HG03439 (cell line): Measurements from ENCODE around the gene KRT86.

Experiments
- ATAC-seq: cut with Tn5 transposase; IDR thresholded peaks from one replicate; pipeline ENCODE4 v1.9.1; 2021; ENCODE audit warnings: mild to moderate bottlenecking, moderate library complexity; ENCODE audit not compliant: unreplicated experiment

Gene KRT86

DNA sequence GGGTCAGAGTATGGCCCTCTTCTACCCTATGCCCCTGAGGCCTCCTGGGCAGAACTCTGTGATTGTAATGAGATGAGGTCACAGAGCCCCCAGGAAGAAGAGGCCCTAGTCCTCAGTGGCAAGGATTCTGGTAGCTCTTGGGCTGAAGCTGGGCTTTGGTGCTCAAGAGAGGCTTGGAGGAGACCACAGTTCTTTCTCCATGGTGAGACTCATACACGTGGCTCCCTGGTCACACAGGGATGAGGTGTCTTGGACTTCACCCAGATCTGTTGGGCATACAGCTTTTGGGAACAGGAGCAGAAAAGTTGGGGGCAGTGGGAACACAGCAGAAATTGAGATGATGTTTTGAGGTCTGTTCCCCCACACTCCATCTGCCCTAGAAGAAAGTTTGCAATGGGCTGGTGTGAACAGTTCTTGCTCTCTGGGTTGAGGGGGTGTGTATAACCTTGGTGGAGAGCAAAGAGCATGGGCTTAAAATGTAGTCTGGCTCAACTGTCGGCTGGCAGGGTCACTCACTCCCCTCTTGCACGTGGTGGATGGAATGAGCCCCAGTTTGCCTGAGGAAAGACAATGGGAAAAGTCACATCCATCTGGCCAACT lies at the start of gene KRT86:
TSS of gene KRT86 (plus strand) at position 125 of the 600 bp plus-strand sequence. CDS start 27,272 bp downstream, outside the sequence.
- no peak for ATAC-seq

- ATAC-seq: no peak
These were observed 48.7 kb upstream of the KRT86 start for GRCh38 chr12:52225752-52226151.

- no peak for ATAC-seq
These were observed 48.0 kb upstream of the KRT86 start for GRCh38 chr12:52226446-52226845.

DNA sequence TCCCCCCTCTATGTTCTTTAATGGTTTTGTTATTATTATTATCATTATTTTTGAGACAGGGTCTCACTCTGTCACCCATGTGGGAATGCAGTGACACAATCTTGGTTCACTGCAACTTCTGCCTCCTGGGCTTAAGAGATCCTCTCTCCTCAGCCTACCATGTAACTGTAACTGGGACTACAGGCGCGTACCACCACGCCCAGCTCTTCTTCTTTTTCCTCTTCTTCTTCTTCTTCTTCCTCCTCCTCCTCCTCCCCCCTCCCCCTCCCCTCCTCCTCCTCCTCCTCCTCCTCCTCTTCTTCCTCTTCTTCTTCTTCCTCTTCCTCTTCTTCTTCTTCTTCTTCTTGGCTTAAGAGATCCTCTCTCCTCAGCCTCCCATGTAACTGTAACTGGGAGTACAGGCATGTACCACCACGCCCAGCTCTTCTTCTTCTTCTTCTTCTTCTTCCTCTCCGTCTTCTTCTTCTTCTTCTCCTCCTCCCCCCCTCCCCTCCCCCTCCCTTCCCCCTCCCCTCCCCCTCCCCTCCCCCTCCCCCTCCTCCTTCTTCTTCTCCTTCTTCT lies 46.8 kb upstream of the KRT86 start:
- ATAC-seq: no peak

- no peak for ATAC-seq
These were observed 46.1 kb upstream of the KRT86 start for GRCh38 chr12:52228366-52228765.

- no peak for ATAC-seq
These were observed 45.5 kb upstream of the KRT86 start for GRCh38 chr12:52228931-52229330.

DNA sequence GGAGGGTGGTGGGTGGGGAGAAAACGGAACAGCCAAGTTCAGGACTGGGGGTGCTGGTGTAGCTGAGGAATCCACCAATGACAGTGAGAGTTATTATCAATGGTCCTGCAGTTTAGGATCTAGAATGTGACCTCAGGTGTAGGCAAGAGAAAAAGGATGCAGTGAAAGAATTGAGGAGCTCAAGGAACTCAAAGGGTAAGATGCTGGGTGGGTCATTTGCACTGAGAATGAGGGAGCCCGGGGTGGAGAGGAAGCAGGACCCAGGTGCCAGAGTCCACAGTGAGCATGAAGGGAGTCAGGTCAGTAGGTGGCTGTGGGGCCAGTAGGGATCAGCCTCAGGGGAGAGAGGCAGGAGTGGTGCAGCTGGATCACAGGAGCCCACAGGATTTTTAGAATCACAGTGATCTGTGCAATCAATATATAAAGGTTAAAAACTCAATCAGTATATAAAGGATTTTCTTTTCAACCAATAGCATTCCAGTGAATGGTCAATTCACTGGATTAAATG lies 44.6 kb upstream of the KRT86 start:
- no peak for ATAC-seq

- ATAC-seq: no peak
These were observed 43.8 kb upstream of the KRT86 start for GRCh38 chr12:52230364-52231281.

DNA sequence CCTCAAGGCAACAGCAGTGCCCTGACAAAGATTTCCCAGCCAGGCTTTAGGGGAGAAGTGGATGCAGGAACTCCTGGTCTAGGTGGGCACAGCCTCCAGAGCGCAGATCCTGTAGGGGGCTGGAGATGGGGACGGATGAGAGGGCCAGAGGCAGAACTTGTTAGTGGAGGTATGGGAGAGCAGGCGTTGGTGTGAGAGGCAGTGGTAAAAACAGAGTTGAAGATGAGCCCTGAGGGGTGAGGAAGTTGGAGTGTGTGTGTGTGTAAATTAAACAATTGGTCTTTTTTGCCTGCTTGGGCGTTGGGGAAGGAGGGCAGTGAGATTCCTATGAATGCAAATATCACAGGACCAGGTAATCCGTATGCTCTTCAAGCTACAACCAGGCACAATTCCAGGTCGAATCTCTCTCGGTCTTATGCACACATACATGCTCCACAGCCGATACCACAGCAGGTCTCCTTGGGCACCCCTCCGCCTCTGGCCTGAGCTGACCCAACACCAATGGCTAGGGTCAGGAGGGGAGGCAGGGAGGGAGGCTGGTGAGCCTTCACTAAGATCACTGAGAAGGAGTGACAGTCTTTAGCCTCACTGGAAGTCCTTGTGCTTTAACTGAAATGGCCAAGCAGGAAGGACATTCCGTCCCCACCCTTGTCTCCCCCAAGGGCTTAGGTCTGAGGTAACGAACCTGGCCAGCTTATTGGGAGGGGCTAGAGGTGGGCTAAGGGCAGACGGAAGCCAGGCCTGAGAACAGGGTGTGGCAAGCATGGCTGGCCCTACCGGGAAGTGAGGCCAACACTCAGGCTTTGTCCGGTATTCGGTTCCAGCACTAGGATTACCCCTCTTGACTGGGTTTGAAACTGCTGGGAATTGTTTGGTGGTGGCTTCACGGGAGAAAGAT lies 42.9 kb upstream of the KRT86 start:
- ATAC-seq: no peak

DNA sequence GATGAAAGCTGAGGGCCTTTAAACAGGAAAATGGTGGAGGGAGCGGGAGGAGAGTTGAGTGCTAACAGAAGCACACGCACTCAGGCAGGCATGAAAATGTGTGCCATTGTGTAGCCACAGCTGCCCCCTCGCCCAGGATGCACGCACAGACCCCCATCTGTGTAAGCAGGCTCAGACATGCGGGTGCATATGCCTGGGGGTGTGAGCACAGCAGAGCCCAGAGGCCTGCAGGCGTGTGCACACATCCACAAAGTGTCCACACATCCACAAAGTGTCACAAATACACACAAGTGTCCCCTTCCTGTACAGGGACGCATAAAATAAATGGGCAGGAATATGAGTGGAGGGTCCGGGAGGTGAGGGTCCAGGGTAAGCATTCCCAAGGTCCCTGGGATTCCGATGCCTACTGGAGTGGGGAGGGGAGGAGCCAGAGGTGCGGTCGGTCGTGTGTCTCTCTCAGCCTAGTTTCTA lies 42.2 kb upstream of the KRT86 start:
- no peak for ATAC-seq

DNA sequence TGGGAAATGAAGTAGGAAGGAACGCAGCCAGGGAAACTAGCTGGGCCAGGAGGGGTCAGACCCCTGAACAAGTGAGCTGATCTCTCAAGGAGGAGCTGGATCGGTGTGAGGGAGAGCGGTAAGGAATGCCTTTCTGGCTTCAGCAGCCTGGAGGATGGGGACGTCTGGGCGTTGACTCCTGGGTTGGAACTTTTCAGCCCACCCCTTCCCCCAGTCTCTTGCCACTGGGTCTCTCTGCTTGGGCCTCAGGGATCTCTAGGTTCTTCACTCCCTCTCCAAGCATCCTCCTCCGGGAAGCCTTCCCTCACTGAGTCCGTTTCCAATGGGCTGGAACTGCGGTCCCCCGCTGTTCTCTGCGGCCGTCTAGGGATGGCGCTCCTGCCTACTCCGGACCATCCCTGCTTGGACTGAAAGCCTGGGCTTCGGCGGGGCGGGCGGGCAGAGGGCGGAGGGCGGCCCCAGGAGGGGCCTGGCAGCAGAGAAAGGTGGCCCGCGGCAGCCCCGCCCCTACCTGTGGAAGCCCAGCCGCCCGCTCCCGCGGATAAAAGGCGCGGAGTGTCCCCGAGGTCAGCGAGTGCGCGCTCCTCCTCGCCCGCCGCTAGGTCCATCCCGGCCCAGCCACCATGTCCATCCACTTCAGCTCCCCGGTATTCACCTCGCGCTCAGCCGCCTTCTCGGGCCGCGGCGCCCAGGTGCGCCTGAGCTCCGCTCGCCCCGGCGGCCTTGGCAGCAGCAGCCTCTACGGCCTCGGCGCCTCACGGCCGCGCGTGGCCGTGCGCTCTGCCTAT lies 41.6 kb upstream of the KRT86 start, which contains the start of gene KRT7:
TSS of gene KRT7 (plus strand) at position 570 of the 788 bp plus-strand sequence. CDS start at position 624, 54 bp downstream.
- no peak for ATAC-seq

DNA sequence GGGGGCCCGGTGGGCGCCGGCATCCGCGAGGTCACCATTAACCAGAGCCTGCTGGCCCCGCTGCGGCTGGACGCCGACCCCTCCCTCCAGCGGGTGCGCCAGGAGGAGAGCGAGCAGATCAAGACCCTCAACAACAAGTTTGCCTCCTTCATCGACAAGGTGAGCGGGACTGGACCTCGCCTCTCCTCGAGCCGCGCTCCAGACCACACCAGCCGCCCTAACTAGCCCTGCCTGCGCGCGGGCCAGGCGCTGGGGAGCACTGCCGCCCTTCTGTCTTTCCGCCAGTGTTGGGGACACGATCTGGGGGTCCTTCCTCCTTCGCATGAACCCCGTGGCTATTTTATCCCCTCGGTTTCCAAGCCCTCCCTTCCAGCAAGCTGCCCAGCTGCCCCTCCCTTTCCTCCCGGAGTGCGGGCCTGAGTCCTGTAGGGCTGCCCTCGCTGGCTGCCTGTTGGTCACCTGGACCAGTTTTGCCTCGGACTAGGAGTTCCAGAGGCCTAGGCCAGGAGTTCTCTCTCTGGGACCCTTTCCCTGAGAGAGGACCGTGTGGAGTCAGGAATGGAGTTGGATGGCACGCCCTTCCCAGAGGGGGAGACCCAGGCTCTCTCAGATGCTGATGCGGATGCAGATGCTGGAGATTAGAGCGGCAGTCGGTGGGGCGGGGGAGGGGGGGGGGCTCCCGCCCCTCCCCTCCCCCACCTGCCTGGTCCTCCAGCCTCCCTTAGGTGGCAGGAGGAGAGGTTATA lies 40.8 kb upstream of the KRT86 start:
- no peak for ATAC-seq

- ATAC-seq: no peak
These were observed 40.1 kb upstream of the KRT86 start for GRCh38 chr12:52234223-52234810.

GRCh38 chr12:52235001-52235764 lies 39.3 kb upstream of the KRT86 start:
- no peak for ATAC-seq

DNA sequence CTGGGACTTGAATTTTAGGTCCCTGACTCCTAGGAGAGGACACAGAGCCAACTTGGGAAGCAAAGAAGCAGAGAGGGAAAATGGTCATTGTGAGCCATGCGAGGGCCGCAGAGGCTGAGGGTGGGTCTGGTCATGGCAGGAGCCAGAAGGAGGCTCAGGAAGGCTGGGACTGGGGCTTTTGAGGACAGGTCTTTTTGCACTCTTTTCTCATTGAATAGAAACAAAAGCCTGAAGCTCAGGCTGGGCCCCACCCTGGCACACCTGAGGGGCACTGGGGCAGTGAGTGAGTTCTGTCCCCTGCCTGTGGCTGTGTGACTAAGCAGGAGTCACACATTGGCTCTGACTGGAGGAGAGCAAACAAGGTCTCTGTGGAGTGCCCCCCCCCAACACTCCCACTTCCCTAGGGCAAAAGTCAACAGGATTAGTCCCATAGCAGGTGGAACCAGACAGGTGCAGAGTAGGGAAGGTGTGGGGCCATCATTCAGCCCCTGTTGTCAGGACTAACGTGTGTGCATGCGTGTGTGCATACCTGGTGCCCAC lies 38.6 kb upstream of the KRT86 start:
- no peak for ATAC-seq

DNA sequence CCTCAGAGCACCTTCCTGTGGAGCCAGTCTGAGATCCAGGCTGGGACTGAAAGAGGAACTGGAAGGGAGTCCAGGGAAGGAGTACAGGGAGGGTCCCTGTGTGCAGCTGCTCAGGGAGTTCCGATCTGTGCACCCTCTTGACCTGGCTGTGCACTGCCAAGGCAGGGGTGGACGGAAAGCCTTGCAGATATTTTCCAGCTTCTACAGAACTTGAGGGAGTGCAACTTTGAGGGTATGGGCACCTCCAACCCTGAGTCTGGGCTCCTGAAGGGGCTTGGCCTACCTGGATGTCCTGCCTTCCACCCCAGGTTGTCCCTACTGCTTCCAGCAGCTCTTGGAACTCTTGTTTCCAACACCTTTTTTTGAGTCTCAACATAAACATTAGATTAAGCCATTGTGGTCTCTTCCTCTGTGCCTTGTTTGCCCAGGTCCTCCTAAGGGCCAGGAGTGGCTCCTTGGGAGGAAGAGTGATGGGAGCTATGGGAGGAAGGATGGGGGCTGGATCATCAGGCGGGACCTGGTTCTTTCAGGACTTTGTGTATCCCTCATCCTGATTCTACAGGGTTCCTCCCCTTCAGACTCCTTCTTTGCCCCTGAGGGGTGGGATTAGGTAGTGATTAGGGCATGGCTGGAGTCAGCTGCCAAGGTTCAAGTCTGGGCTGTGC lies 37.9 kb upstream of the KRT86 start:
- ATAC-seq: no peak

GRCh38 chr12:52238207-52238840 lies 36.1 kb upstream of the KRT86 start:
- ATAC-seq: no peak
